ENCODE measurements around the gene ZNF423. TPM values are rescaled to one million over a fixed set of nuclear protein-coding genes. Genes with fewer than 3 reads are reported as not detected.
"Not testable (repeated sequence)": the region's sequence is repeated elsewhere in the genome, so short reads cannot be mapped to it uniquely, and the experiment has no call there.

The ZNF423 gene
- total RNA-seq, 6 experiments from 2014 or later = 0.43 to 1.2 (median 0.89) TPM

DNA sequence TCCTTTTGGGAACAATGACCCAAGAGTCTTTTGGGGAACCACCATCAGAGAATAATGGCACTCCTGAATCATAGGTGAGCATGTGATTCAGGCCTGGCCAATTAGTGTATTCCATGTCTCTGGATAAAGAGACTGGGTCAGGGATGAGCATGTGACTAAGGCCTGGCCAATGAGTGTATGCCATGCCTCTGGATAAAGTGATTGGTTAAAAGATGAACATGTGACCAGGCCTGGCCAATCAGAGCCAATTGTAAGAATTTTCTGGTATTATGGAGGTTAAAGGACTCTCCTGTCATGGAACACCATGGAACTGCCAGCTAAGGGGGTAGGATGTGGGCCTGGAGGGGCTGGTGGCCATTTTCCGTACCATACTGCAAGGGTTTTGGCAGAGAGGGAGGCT lies 288.0 kb downstream of the ZNF423 start:
- H3K27ac ChIP-seq = no peak overlapping the region
- no peaks in the 10 kb centered on the region for H3K4me1 ChIP-seq
- no peak overlapping the region for H3K4me3 ChIP-seq
- H3K36me3 ChIP-seq = no peaks in the 10 kb centered on the region
- no peak for TF ChIP-seq POLR2A (IDR thresholded peaks at IDR 0.05)
- TF ChIP-seq, protein P1, sequence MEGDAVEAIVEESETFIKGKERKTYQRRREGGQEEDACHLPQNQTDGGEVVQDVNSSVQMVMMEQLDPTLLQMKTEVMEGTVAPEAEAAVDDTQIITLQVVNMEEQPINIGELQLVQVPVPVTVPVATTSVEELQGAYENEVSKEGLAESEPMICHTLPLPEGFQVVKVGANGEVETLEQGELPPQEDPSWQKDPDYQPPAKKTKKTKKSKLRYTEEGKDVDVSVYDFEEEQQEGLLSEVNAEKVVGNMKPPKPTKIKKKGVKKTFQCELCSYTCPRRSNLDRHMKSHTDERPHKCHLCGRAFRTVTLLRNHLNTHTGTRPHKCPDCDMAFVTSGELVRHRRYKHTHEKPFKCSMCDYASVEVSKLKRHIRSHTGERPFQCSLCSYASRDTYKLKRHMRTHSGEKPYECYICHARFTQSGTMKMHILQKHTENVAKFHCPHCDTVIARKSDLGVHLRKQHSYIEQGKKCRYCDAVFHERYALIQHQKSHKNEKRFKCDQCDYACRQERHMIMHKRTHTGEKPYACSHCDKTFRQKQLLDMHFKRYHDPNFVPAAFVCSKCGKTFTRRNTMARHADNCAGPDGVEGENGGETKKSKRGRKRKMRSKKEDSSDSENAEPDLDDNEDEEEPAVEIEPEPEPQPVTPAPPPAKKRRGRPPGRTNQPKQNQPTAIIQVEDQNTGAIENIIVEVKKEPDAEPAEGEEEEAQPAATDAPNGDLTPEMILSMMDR (IDR thresholded peaks at IDR 0.05) = no peak
- ATAC-seq (no peak), DNase-seq (no peak)
- intact Hi-C loops (cut with DNase I) = no loop called here
- WGBS (ENCODE audit: insufficient coverage, low coverage, low lambda C conversion rate, missing lambda C conversion rate) = 100% methylated on average over 1 of the region's 1 CpG
- no peaks in the 10 kb centered on the region for H3K9me3 ChIP-seq
- no peaks in the 10 kb centered on the region for H3K27me3 ChIP-seq

DNA sequence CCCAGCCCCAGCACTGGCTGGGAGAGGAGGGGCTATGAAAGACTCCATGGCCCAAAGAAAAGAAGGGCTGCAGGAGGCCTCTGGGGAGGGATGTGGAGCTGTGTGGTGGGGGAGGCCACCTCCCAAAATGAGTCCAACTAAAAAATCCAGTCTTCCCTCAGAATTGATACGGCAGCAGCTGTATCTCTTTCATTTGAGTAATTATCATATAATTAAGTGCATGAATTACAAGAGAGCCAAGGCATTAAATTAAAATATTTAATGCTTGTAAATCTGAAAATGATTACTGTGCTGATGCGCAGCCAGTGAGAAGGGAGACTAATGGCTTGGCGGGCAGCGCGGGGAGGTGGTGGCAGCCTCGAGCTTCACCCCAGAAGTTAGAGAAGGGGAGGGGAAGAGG lies 289.5 kb downstream of the ZNF423 start:
- no peaks in the 10 kb centered on the region for H3K36me3 ChIP-seq
- no peaks in the 10 kb centered on the region for H3K9me3 ChIP-seq
- 79% methylated on average over 6 of the region's 6 CpGs for WGBS (ENCODE audit: insufficient coverage, low coverage, low lambda C conversion rate, missing lambda C conversion rate)
- TF ChIP-seq, protein P1 (IDR thresholded peaks at IDR 0.05) = no peak
- TF ChIP-seq POLR2A (IDR thresholded peaks at IDR 0.05) = no peak
- no peak for DNase-seq
- no peak overlapping the region for H3K27ac ChIP-seq
- no peaks in the 10 kb centered on the region for H3K4me1 ChIP-seq
- intact Hi-C loops (cut with DNase I) = no loop called here
- peak in 1 of 4 donors; percentile 6 for ATAC-seq
- H3K27me3 ChIP-seq = no peaks in the 10 kb centered on the region
- no peak overlapping the region for H3K4me3 ChIP-seq

DNA sequence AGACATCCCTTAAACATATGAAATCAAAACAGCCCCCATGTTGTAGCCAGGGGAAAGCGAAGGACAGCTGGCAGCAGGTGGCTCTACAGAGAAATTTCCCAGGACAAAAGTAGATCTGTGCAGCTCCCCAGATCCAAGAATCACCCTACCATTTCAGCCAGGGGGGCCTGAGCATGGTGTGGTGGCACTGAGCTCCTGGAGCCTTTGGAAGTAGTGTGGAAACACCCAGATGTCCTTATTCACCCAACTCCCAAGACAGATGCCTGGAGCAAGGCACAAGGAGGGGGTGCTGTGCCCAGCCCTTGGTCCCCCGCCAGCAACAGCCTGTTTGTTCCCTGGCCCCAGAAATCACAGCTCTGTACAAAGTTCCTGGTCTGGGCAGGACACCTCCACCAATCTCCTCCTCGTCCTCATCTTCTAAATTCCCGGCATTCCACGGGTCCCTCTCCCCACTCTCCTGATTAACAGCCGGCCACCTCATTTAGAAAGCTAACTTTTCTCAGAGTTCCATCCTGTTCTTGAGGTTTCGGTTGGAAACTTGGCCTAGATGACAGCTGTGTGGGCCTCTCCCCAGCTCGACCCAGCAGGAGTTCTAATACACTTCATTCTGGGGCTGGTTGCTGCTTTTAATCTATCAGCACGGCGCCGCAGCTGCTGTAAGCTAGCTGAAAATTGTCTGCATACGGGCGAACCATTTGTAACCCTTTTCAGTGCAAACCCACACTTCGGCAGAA lies 291.2 kb downstream of the ZNF423 start:
- H3K27ac ChIP-seq = no peak overlapping the region
- H3K27me3 ChIP-seq = no peaks in the 10 kb centered on the region
- no peaks in the 10 kb centered on the region for H3K9me3 ChIP-seq
- intact Hi-C loops (cut with DNase I) = no loop called here
- no peak overlapping the region for H3K4me3 ChIP-seq
- H3K36me3 ChIP-seq = no peaks in the 10 kb centered on the region
- 74% methylated on average over 5 of the region's 14 CpGs for WGBS (ENCODE audit: insufficient coverage, low coverage, low lambda C conversion rate, missing lambda C conversion rate)
- TF ChIP-seq, protein P1 (IDR thresholded peaks at IDR 0.05) = no peak
- no peak for TF ChIP-seq POLR2A (IDR thresholded peaks at IDR 0.05)
- no peaks in the 10 kb centered on the region for H3K4me1 ChIP-seq
- DNase-seq (no peak), ATAC-seq (no peak)

DNA sequence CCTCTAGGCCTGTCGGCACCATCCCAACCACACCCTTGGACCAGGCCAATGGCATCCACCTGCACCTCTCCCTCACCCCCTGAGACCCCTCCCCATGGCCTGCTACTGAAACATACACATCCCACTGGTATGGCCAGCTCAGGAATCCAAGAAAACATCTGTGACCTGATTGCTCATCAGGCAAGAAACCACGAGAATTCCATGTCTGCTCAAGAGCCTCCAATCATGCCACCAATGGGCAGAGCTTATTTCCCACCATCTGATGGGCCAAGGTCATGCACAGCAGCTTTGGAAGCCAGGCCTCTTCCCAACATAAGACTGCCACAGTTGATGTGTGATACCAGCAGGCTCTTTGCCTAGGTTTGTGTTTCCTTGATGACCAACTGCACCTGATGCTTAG lies 292.2 kb downstream of the ZNF423 start:
- Histone ChIP-seq H3K27me3 (no peaks in the 10 kb centered on the region), H3K36me3 (no peaks in the 10 kb centered on the region), H3K4me3 (no peak overlapping the region), H3K4me1 (no peaks in the 10 kb centered on the region), H3K9me3 (no peaks in the 10 kb centered on the region), H3K27ac (no peak overlapping the region)
- TF ChIP-seq, protein P1 (IDR thresholded peaks at IDR 0.05) = no peak
- TF ChIP-seq POLR2A (IDR thresholded peaks at IDR 0.05) = no peak
- DNase-seq = no peak
- intact Hi-C loops (cut with DNase I) = no loop called here
- ATAC-seq = no peak
- 71% methylated on average over 1 of the region's 2 CpGs for WGBS (ENCODE audit: insufficient coverage, low coverage, low lambda C conversion rate, missing lambda C conversion rate)

DNA sequence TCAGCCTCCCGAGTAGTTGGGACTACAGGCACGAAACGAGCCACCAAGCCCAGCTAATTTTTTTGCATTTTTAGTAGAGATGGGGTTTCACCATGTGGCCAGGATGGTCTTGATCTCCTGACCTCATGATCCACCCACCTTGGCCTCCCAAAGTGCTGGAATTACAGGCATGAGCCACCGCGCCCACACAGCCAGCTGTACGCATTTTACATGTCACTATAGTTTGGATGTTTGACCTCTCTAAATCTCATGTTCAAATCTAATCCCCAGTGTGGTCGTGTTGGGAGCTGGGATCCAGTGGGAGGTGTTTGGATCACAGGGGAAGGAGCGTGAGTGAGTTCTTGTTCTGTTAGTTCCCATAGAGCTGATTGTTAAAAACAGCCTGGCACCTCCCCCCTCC lies 293.0 kb downstream of the ZNF423 start:
- 72% methylated on average over 4 of the region's 8 CpGs for WGBS (ENCODE audit: insufficient coverage, low coverage, low lambda C conversion rate, missing lambda C conversion rate)
- H3K36me3 ChIP-seq; ATAC-seq; H3K4me1 ChIP-seq; H3K4me3 ChIP-seq; H3K9me3 ChIP-seq; DNase-seq; intact Hi-C loops (cut with DNase I); H3K27ac ChIP-seq; H3K27me3 ChIP-seq: not testable (repeated sequence)

Measured in right lobe of liver (tissue), 6 donors.